Activated naive CD8-positive, alpha-beta T cell treated with anti-CD3 and anti-CD28 coated beads for 36 hours (primary cell): ENCODE results near the gene SALL4. TPM values are rescaled to one million over a fixed set of nuclear protein-coding genes. Genes with fewer than 3 reads are reported as not detected.
"Not testable (repeated sequence)": the region's sequence is repeated elsewhere in the genome, so short reads cannot be mapped to it uniquely, and the experiment has no call there.

ENCODE experiments used
- DNase-seq: peaks from one replicate; pipeline ENCODE4 v3.0.0; 2021
- H3K27ac Mint-ChIP-seq: one replicate; pipeline ENCODE4 v1.8.0; 2022; ENCODE audit warnings: mild to moderate bottlenecking, moderate library complexity, mixed read lengths
- H3K27me3 Mint-ChIP-seq: one replicate; pipeline ENCODE4 v1.8.0; 2022; ENCODE audit warnings: mild to moderate bottlenecking, mixed read lengths
- H3K36me3 Mint-ChIP-seq: one replicate; pipeline ENCODE4 v1.8.0; 2021; ENCODE audit warnings: mild to moderate bottlenecking, mixed read lengths
- H3K4me1 Mint-ChIP-seq: one replicate; pipeline ENCODE4 v1.8.0; 2021; ENCODE audit warnings: mixed read lengths
- H3K4me3 Mint-ChIP-seq: one replicate; pipeline ENCODE4 v1.8.0; 2022; ENCODE audit warnings: mild to moderate bottlenecking, moderate library complexity, mixed read lengths
- H3K9me3 Mint-ChIP-seq: one replicate; pipeline ENCODE4 v1.8.0; 2022; ENCODE audit warnings: mixed read lengths
- total RNA-seq, 2 experiments: library from RNA; stranded (reverse); gene quantifications; one replicate each; pipeline ENCODE4 v1.2.3, GENCODE V29; 2021

The SALL4 gene
- total RNA-seq, 2 experiments from 2014 or later, result 0.43 to 0.66 TPM

DNA sequence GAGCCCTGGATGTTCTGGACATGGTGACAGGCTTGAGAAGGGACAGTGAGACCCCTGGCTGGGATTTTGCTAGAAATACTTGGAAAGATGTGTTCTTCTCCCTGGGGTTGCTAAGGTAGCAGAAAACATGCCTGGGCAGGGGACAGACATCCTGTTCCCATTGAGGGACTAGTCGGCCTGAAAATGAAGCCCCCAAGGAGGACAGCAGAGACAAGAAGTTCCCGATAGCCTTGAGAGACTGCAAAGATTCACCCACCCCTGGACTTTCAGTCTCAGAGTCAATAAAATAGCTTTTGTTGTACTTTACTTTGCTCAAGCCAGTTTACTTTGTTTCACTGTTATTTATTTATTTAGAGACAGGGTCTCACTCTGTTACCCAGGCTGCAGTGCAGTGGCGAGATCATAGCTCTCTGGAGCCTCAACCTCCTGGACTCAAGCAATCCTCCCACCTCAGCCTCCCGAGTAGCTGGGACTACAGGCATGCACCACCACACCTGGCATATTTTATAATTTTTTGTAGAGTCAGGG lies 62.5 kb downstream of the SALL4 start:
- H3K27ac Mint-ChIP-seq, result no peak overlapping the region
- peaks cover 9% of the 10 kb centered on the region for H3K27me3 Mint-ChIP-seq
- no peak overlapping the region for H3K4me3 Mint-ChIP-seq
- no peaks in the 10 kb centered on the region for H3K4me1 Mint-ChIP-seq
- no peak for DNase-seq
- H3K9me3 Mint-ChIP-seq, result no peaks in the 10 kb centered on the region
- H3K36me3 Mint-ChIP-seq, result no peaks in the 10 kb centered on the region

GRCh38 chr20:51738877-51739447 lies 63.4 kb downstream of the SALL4 start:
- no peak for DNase-seq

GRCh38 chr20:51738261-51738660 lies 64.1 kb downstream of the SALL4 start:
- H3K4me3 Mint-ChIP-seq, H3K36me3 Mint-ChIP-seq, H3K27ac Mint-ChIP-seq, H3K9me3 Mint-ChIP-seq, DNase-seq, H3K27me3 Mint-ChIP-seq, H3K4me1 Mint-ChIP-seq: not testable (repeated sequence)

More at GRCh38 chr20:51738877-51739447, 63.4 kb downstream of the SALL4 start:
- Mint-ChIP-seq H3K27ac (no peak overlapping the region), H3K4me1 (no peaks in the 10 kb centered on the region), H3K36me3 (no peaks in the 10 kb centered on the region), H3K9me3 (no peaks in the 10 kb centered on the region), H3K27me3 (peaks cover 6% of the 10 kb centered on the region), H3K4me3 (no peak overlapping the region)

DNA sequence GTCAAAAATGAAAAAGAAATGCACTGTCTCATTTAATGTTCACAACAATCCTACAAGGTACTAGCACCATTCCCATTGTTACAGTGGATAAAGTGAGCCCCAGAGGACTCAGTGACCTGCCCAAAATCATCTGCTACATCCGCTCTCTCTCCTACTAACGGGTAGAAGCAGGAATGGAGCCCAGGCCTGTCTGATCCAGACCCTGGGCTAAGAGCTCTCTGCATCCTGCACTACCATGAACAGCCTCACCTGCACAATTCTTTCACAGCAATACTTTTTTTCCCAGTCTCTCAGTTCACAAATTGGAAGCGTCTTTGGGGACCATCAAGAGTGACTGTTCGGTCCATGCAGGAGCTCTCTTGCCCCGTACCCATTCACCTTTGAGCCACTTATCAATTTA lies 65.4 kb downstream of the SALL4 start:
- H3K36me3 Mint-ChIP-seq, result no peaks in the 10 kb centered on the region
- H3K4me3 Mint-ChIP-seq, result no peak overlapping the region
- H3K9me3 Mint-ChIP-seq, result no peaks in the 10 kb centered on the region
- H3K4me1 Mint-ChIP-seq, result peaks cover 6% of the 10 kb centered on the region
- H3K27me3 Mint-ChIP-seq, result peaks cover 4% of the 10 kb centered on the region
- no peak overlapping the region for H3K27ac Mint-ChIP-seq
- no peak for DNase-seq

DNA sequence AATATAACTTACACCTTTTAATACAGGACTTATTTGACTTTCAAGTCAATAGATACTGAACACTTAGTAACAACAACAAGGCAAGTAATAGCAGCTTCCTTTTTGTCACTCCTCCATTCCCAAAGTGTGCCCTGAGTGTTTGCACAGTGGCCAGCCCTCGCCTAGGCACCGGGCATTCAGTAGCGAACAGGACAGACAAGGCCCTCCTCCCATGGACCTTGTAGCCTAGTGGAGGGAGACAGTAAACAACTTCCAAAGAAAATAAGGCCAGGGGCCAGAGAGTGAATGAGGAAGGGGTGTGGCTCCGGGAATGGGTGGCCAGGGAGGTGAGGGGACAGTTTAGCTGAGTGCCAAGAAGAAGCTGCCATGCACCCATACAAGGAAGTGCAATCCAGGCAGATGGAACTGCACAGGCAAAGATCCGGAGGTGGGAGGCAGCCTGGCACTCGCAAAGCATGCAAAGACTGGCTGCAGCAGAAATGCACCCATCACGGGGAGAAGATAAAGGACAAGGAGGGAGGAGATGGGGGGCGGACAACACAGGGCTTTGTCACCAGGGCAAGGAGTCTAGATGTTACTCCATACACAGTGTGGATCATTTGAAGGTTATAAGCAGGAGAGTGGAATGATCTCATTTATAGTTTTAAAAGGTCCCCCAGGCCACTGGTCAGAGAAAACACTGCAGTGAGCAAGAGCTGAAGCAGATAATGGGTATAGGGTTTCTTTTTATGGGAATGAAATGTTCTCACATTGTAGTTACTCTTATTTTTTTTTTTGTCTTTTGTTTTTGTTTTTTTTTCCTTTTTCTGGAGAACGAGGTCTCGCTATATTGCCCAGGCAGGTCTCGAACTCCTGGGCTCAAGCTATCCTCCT lies 66.4 kb downstream of the SALL4 start:
- Mint-ChIP-seq H3K4me3 (no peak overlapping the region), H3K4me1 (peaks cover 6% of the 10 kb centered on the region), H3K27ac (no peak overlapping the region), H3K27me3 (no peaks in the 10 kb centered on the region), H3K9me3 (no peaks in the 10 kb centered on the region), H3K36me3 (no peaks in the 10 kb centered on the region)
- no peak for DNase-seq

DNA sequence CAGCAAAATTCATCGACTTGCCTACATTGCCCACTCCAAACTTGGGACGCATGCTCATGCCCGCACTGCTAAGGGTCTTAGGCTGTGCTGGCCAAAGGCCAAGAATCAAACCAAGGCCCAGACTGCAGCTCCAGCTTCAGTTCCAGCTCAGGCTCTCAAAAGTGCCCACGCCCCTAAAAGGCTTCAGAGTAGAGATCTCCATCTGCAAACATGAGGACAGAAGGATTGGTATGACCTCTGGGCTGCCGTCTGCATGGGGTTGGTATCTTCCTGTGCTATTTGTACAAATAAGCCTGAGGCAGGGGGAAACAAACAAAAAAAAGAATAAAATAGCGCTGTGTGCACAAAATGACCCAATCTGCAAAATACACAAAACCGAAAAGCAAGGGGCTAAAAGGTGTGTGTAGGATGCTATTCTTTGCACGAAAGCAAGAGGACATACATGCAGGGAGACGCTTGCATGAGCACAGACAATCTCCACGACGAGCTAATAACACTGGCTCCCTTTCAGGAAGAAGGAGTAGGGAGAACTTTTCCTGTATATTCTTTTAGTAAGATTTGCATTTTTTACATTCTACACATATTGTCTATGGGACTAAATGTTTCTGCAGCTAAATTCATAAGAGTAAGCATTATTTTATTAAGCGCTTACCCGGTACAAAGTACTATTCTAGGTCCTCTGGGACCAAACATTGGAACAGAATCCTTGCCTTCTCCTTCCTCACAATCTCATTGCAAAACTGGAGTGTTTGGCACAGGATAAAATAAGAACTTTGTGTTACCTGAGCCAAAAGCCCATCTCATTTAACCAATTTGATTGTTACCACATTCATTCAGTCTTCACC lies 67.2 kb downstream of the SALL4 start:
- Mint-ChIP-seq H3K4me1 (peaks cover 6% of the 10 kb centered on the region), H3K36me3 (no peaks in the 10 kb centered on the region), H3K4me3 (no peak overlapping the region), H3K9me3 (no peaks in the 10 kb centered on the region), H3K27me3 (no peaks in the 10 kb centered on the region), H3K27ac (no peak overlapping the region)
- DNase-seq, result no peak

- no peak overlapping the region for H3K27ac Mint-ChIP-seq
- DNase-seq, result no peak
- H3K4me1 Mint-ChIP-seq, result peaks cover 6% of the 10 kb centered on the region
- no peak overlapping the region for H3K4me3 Mint-ChIP-seq
- H3K36me3 Mint-ChIP-seq, result no peaks in the 10 kb centered on the region
- H3K9me3 Mint-ChIP-seq, result no peaks in the 10 kb centered on the region
- no peaks in the 10 kb centered on the region for H3K27me3 Mint-ChIP-seq
Observed at GRCh38 chr20:51733070-51733469, 69.3 kb downstream of the SALL4 start.

Other genes with a start within 250 kb of the SALL4 start
- gene ATP9A, start 34.1 kb downstream of the SALL4 start, total RNA-seq, result under 1 TPM; 0.18 to 0.21 TPM